WTC11 (cell line): ENCODE data around the gene SMARCA2. TPM values are rescaled to one million over a fixed set of nuclear protein-coding genes. Genes with fewer than 3 reads are reported as not detected.

ENCODE experiments used
- ATAC-seq: fragments of 200-7000 bp; cut with Tn5 transposase; 2 replicates; pipeline ENCODE4 v1.10.0; 2021; ENCODE audit warnings: mild to moderate bottlenecking, moderate library complexity
- CTCF ChIA-PET: fragments of 300-600 bp; sonication (Branson Sonifier 250); formaldehyde crosslinking; loops from one replicate; lab custom pipeline; 2021; ENCODE audit warnings: antibody characterized with exemption; lab: Charles Lee
- POLR2A ChIA-PET: fragments of 350-600 bp; sonication (Branson Sonifier 250); formaldehyde crosslinking; loops from one replicate; lab custom pipeline; 2021; ENCODE audit warnings: antibody characterized with exemption; lab: Charles Lee
- DNase-seq: peaks from one replicate; pipeline ENCODE4 v3.0.0; 2021; ENCODE audit warnings: low spot score
- H3K27ac Mint-ChIP-seq: 2 replicates; pipeline ENCODE4 v1.8.0; 2021; ENCODE audit warnings: mixed read lengths
- H3K27me3 Mint-ChIP-seq: 2 replicates; pipeline ENCODE4 v1.8.0; 2021; ENCODE audit warnings: low read depth, mild to moderate bottlenecking, moderate library complexity, mixed read lengths
- H3K36me3 Mint-ChIP-seq: 2 replicates; pipeline ENCODE4 v1.8.0; 2021; ENCODE audit warnings: mixed read lengths
- H3K4me1 Mint-ChIP-seq: 2 replicates; pipeline ENCODE4 v1.8.0; 2022; ENCODE audit warnings: mixed read lengths
- H3K4me3 Mint-ChIP-seq: 2 replicates; pipeline ENCODE4 v1.8.0; 2021; ENCODE audit warnings: mild to moderate bottlenecking, moderate library complexity, mixed read lengths
- H3K9me3 Mint-ChIP-seq: 2 replicates; pipeline ENCODE4 v1.8.0; 2021; ENCODE audit warnings: mixed read lengths
- AFF4 ChIP-seq: sonication (generic); formaldehyde crosslinking; IDR thresholded peaks from 2 replicates; pipeline ENCODE4 v1.8.1; 2023; ENCODE audit warnings: mild to moderate bottlenecking, missing genetic modification reagents, borderline replicate concordance
- ATF2 ChIP-seq: sonication (generic); formaldehyde crosslinking; IDR thresholded peaks from 2 replicates; pipeline ENCODE4 v1.8.1; 2022; ENCODE audit warnings: low read depth, missing genetic modification reagents, borderline replicate concordance
- CREB1 ChIP-seq: sonication (generic); formaldehyde crosslinking; IDR thresholded peaks from 2 replicates; pipeline ENCODE4 v1.8.0; 2023; ENCODE audit warnings: mild to moderate bottlenecking, missing genetic modification reagents
- EMX1 ChIP-seq: fragments of 250-450 bp; sonication (Bioruptor Pico); IDR thresholded peaks from 2 replicates; pipeline ENCODE4 v1.8.0; 2021; ENCODE audit warnings: mild to moderate bottlenecking
- ERG ChIP-seq: fragments of 250-450 bp; sonication (Bioruptor Pico); IDR thresholded peaks from 2 replicates; pipeline ENCODE4 v1.8.0; 2021; ENCODE audit warnings: mild to moderate bottlenecking
- GABPB1 ChIP-seq: sonication (generic); formaldehyde crosslinking; IDR thresholded peaks from 2 replicates; pipeline ENCODE4 v1.8.1; 2023; ENCODE audit warnings: mild to moderate bottlenecking, missing genetic modification reagents
- HMGA2 ChIP-seq: fragments of 250-450 bp; sonication (Bioruptor Pico); IDR thresholded peaks from 2 replicates; pipeline ENCODE4 v1.4.0; 2021; ENCODE audit warnings: mild to moderate bottlenecking, moderate library complexity
- IRF2 ChIP-seq: sonication (generic); formaldehyde crosslinking; IDR thresholded peaks from 2 replicates; pipeline ENCODE4 v1.8.0; 2022; ENCODE audit warnings: low read depth, missing genetic modification reagents, borderline replicate concordance
- MYBL2 ChIP-seq: sonication (generic); formaldehyde crosslinking; IDR thresholded peaks from 2 replicates; pipeline ENCODE4 v1.8.1; 2023; ENCODE audit warnings: mild to moderate bottlenecking, moderate library complexity, missing genetic modification reagents
- NFATC4 ChIP-seq: fragments of 250-450 bp; sonication (Bioruptor Pico); IDR thresholded peaks from 2 replicates; pipeline ENCODE4 v1.9.0; 2021; ENCODE audit warnings: mild to moderate bottlenecking
- RELA ChIP-seq: sonication (generic); formaldehyde crosslinking; IDR thresholded peaks from 2 replicates; pipeline ENCODE4 v1.8.1; 2022; ENCODE audit warnings: missing genetic modification reagents, mild to moderate bottlenecking, borderline replicate concordance
- RORB ChIP-seq: fragments of 250-450 bp; sonication (Bioruptor Pico); IDR thresholded peaks from 2 replicates; pipeline ENCODE4 v1.9.0; 2021; ENCODE audit warnings: mild to moderate bottlenecking
- STAT6 ChIP-seq: sonication (generic); formaldehyde crosslinking; conservative IDR thresholded peaks from 2 replicates; pipeline ENCODE4 v1.8.1; 2023; ENCODE audit warnings: mild to moderate bottlenecking, low read depth, missing genetic modification reagents, moderate library complexity
- ZNF121 ChIP-seq: sonication (generic); formaldehyde crosslinking; IDR thresholded peaks from 2 replicates; pipeline ENCODE4 v1.8.0; 2023; ENCODE audit warnings: missing genetic modification reagents
- ZNF396 ChIP-seq: fragments of 250-450 bp; sonication (Bioruptor Pico); IDR thresholded peaks from 2 replicates; pipeline ENCODE4 v1.8.0; 2021; ENCODE audit warnings: mild to moderate bottlenecking, moderate library complexity, borderline replicate concordance
- total RNA-seq: library from RNA; stranded (reverse); gene quantifications from 3 replicates; pipeline ENCODE4 v1.2.3, GENCODE V29; 2021
- TF ChIP-seq, protein P1 (sequence below): fragments of 250-450 bp; sonication (Bioruptor Pico); IDR thresholded peaks from 2 replicates; pipeline ENCODE4 v1.9.0; 2021; ENCODE audit warnings: moderate library complexity, mild to moderate bottlenecking, inconsistent platforms, borderline replicate concordance
- TF ChIP-seq, protein P2 (sequence below): sonication (generic); formaldehyde crosslinking; IDR thresholded peaks from 2 replicates; pipeline ENCODE4 v1.8.1; 2022; ENCODE audit warnings: low read depth, mild to moderate bottlenecking, moderate library complexity, missing genetic modification reagents, borderline replicate concordance

SMARCA2 gene
- total RNA-seq, 1 experiment from 2014 or later: 20.3 TPM

- no peak overlapping the region for H3K27ac Mint-ChIP-seq
- no peaks in the 10 kb centered on the region for H3K27me3 Mint-ChIP-seq
- H3K36me3 Mint-ChIP-seq: peaks cover 3% of the 10 kb centered on the region; the same call in 1 of the 2 replicates
- no peak overlapping the region for H3K4me3 Mint-ChIP-seq
- H3K4me1 Mint-ChIP-seq: peaks cover 8% of the 10 kb centered on the region
- POLR2A ChIA-PET: interaction anchor here (0.6 kb wide), 1 partner anchor 114 kb away, joined by 3 read pairs; no protein-coding TSS in a partner anchor
- CTCF ChIA-PET: interaction anchor here (1.0 to 1.4 kb wide), 2 partner anchors 50 to 126 kb away, joined by 3 to 7 read pairs; no protein-coding TSS in a partner anchor
- H3K9me3 Mint-ChIP-seq: no peaks in the 10 kb centered on the region
- DNase-seq: no peak
- TF ChIP-seq CREB1 (CRISPR knock-in tag) (no peak), RORB (CRISPR knock-in tag) (no peak), RELA (CRISPR knock-in tag) (no peak), ZNF396 (no peak), NFATC4 (CRISPR knock-in tag) (no peak), ERG (no peak), EMX1 (CRISPR knock-in tag) (no peak), IRF2 (CRISPR knock-in tag) (no peak), GABPB1 (CRISPR knock-in tag) (no peak)
- TF ChIP-seq, protein P1, sequence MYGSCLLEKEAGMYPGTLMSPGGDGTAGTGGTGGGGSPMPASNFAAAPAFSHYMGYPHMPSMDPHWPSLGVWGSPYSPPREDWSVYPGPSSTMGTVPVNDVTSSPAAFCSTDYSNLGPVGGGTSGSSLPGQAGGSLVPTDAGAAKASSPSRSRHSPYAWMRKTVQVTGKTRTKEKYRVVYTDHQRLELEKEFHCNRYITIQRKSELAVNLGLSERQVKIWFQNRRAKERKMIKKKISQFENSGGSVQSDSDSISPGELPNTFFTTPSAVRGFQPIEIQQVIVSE (CRISPR knock-in tag): no peak
- TF ChIP-seq, all 79 proteins: peak for 0
- no peak for ATAC-seq
These were observed 50.6 kb downstream of the SMARCA2 start for GRCh38 chr9:2065704-2066103.

DNA sequence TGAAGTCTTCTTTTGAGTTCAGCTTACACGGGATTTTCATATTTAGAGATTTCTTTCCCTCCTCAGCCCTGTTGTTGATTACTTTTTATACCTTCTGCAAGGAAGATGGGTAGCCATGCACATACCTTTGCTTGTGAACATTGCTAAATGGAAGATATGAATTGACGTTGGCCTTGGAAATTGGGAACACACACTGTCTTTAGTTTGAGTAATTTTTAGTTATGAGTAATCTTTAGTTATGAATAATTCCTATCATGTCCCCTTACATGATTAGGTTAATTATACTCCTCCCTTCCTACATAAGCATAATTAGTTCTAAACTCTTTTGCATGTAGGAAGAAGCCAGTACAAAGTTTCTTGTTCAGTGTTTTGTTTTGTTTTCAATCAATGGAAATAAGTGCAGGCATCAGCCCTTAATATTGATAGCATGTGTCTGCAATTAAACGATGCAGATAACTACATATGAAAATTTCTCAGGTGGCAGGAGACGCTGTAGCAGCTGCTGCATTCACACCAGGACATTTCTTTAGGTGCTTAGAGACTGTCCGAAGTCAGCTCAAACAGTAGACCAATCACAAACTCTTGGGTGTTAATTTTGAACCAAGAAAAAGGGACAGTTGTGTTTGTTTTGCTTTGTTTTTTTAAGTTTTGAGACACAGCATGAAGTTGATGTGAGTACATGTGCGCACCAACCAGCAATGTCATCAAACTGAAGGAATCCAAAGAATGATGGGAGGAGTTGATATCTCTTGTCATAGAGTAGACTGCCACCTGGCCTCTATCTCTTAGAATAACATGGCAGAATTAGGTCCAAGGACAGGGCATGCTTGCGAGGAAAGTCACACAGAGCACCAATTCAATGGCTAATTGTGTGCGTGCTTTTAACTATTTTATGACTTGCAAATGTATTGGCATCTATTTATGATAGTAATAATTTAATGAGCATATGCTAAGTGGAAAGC lies 51.4 kb downstream of the SMARCA2 start:
- peaks cover 3% of the 10 kb centered on the region; the same call in 1 of the 2 replicates for H3K36me3 Mint-ChIP-seq
- CTCF ChIA-PET: interaction anchor here (0.7 to 1.4 kb wide), 3 partner anchors 49 to 145 kb away, joined by 5 to 7 read pairs (median 6); no protein-coding TSS in a partner anchor
- H3K9me3 Mint-ChIP-seq: no peaks in the 10 kb centered on the region
- no peak for DNase-seq
- no peaks in the 10 kb centered on the region for H3K27me3 Mint-ChIP-seq
- POLR2A ChIA-PET: no interaction called here
- no peak overlapping the region for H3K27ac Mint-ChIP-seq
- peak; percentile 97 for ATAC-seq
- H3K4me3 Mint-ChIP-seq: no peak overlapping the region
- peaks cover 8% of the 10 kb centered on the region for H3K4me1 Mint-ChIP-seq
- TF ChIP-seq STAT6 (CRISPR knock-in tag) (no peak), RORB (CRISPR knock-in tag) (no peak), MYBL2 (CRISPR knock-in tag) (no peak), HMGA2 (CRISPR knock-in tag) (no peak), ZNF121 (CRISPR knock-in tag) (no peak), ATF2 (no peak), NFATC4 (CRISPR knock-in tag) (no peak), AFF4 (CRISPR knock-in tag) (no peak)
- TF ChIP-seq, protein P2, sequence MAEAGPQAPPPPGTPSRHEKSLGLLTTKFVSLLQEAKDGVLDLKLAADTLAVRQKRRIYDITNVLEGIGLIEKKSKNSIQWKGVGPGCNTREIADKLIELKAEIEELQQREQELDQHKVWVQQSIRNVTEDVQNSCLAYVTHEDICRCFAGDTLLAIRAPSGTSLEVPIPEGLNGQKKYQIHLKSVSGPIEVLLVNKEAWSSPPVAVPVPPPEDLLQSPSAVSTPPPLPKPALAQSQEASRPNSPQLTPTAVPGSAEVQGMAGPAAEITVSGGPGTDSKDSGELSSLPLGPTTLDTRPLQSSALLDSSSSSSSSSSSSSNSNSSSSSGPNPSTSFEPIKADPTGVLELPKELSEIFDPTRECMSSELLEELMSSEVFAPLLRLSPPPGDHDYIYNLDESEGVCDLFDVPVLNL (CRISPR knock-in tag): no peak
